ENCODE results near the gene HAP1.

Gene HAP1

DNA sequence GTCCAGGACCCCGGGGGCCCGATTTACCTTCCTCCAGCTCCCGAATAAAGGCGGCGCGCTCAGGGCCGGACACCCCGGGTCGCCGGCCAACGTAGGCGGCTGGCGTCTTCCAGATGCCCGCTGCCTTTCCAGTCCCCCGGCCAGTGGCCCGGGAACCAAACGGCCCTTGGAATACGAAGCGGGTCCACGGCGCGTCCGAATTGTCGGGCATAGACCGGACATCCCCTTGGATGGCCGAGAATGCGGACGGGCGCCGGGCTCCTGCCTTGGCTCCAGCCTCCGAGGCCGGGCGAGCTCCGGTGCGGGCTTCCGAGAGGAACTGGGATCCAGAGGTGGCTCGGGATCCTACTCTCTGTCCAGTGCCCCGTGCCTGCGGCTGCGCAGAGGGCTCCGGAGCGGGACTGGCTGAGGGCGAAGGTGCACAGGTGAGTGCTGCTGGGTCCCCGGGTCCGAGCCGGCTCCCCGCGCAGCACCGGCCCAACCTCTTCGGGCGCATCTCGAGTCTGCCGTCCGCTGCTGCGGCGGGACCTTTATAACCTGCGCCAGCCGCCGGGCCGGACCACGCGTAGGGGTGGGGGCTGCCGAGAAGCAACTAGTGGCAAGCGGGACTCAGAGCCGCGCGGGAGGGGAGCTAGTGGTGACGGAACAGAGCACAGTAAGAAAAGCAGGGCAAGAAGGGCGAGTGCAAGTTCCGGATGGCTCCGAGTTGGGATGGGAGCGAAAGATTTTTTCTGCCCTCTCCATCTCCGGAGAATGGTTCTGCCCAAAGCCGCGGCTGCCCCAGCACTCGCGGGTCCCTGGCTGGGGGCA is at the start of gene HAP1:
TSS of gene HAP1 (minus strand) at position 505 of the 810 bp plus-strand sequence. CDS start at position 496, 9 bp downstream.
- DNase-seq (ENCODE audit: low spot score): no peak

DNA sequence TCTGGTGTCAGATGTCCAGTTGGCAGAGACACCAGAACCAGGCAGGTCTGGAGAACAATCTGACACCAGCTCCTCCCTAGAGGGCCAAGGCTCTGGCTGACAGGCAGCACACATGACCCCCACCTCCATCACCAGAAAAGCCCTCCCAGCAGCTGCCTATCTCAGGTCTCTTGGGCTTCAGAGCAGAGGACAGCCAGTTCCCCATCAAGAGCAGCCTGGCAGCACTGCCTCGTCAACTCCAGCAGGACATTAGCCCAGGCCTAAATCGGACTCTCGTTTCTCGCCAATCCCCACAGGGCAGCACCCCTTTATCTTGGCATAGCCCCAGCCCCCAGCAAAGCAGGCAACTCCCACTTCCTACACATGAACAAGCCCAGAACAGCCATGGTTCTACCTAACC is 47.7 kb upstream of the HAP1 start:
- DNase-seq (ENCODE audit: low spot score): no peak

DNA sequence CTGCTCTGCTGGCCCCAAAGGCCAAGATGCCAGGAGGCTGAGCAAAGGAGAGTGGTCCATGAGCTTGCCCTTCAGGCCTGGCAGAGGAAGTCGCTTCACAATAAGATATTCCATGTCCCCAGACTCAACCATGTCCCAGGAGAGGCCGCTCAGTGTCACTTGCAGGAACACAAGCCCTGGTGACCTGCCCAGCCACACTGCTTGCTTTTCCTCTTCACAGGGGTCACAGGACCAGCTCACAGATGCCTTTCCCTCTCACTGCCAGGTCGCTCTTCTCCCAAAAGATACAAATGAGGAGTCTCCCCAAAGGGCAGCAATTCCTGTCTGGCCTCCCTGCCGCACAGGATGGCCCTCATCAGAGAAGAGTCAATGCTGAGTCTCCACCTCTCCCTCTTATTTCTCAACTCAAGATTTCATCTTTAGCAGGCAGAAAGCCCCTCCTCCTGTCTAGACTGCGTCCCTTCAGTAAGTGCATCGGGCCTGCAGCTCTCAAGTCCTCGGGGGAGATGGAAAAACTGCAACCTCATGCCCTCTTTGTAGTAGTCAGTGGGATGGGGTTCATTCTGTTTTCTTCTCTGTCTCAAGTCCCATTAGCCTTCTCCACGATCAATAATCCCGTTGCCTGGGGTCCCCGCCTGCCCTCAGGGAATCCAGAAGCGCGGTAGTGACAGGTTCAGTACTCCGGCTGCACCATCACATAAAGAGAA is 47.1 kb upstream of the HAP1 start:
- no peak for DNase-seq (ENCODE audit: low spot score)

DNA sequence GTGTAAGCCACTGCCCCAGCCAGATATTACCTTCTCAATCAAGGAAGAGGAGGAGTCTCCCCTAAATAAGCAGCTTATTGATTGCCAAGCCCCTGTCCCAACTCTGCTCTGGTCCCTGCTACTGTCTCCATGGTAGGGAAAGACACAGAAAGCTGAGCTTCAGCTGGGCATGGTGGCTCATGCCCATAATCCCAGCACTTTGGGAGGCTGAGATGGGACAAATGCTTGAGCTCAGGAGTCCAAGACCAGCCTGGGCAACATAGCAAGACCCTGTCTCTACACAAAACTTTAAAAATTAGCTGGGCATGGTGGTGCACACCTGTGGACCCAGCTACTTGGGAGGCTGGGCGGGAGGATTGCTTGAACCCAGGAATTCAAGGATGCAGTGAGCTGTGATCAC is 45.5 kb upstream of the HAP1 start:
- no peak for DNase-seq (ENCODE audit: low spot score)

GRCh38 chr17:41777574-41778188 is 43.2 kb upstream of the HAP1 start:
- DNase-seq (ENCODE audit: low spot score): peak; percentile 73

DNA sequence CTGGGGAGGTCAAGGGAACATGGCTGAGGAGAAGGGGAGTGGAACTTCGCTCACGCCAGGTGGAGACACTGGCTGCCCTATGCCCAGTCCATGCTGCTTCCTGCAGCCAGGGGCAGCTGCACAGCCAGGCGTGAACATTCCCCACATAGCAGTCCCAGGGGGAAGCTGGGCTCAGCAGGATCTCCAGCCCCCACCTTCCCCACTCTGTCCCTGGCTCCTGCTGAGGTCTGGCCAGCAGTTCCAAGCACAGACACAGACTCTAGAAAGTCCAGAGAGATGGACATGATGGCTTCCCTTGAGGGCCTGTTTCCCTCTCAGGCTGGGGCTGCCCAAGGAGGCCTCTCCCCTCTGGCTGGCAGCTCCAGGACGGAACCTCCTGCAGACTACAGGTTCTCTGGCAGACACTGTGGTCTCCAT is 42.7 kb upstream of the HAP1 start:
- DNase-seq (ENCODE audit: low spot score): no peak

DNA sequence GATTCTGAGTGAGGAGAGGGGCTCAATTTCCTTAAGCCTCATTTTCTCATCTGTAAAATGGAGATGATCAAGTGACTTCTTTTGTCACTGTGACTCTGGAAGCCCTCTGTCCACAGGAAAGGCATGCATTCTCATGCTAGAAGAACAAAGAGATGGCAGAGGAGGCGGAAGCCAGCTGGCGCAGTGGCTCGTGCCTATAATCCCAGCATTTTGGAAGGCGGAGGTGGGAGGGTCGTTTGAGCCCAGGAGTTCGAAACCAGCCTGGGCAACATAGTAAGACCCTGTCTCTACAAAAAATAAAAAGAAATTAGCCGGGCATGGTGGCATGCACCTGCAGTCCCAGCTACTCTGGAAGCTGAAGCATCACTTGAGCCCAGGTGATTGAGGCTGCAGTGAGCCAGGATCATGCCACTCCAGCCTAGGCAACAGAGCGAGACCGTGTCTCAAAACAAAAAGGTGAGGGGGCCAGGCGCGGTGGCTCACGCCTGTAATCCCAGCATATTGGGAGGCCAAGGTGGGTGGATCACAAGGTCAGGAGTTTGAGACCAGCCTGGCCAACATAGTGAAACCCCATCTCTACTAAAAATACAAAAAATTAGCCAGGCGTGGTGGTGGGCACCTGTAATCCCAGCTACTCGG is 41.9 kb upstream of the HAP1 start:
- DNase-seq (ENCODE audit: low spot score): peak; percentile 67

- DNase-seq (ENCODE audit: low spot score): peak; percentile 92
These were observed 41.2 kb upstream of the HAP1 start for GRCh38 chr17:41775394-41776226.

DNA sequence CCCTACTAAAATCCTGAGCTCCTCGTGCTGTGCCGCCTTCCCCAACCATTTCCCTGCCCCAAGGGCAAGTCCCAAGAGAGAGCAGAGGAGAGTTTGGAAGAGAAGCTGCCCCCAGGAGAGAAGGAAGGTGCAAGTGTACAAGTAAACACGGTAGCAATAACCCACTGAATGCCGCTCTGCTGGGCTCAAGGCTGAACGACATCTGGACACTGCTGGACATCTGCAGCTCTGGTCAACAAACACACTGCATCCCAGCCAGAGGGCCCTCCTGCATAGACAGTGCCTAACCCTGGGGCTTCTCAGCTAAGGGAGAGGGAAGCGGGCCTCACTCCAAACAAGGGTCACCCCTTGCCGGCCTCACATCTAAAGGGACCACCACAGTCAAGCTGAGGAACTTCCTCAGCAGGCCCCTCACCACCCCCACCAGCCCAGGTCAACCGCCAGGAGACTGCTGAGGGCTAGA is 39.3 kb upstream of the HAP1 start:
- DNase-seq (ENCODE audit: low spot score): peak; percentile 42

DNA sequence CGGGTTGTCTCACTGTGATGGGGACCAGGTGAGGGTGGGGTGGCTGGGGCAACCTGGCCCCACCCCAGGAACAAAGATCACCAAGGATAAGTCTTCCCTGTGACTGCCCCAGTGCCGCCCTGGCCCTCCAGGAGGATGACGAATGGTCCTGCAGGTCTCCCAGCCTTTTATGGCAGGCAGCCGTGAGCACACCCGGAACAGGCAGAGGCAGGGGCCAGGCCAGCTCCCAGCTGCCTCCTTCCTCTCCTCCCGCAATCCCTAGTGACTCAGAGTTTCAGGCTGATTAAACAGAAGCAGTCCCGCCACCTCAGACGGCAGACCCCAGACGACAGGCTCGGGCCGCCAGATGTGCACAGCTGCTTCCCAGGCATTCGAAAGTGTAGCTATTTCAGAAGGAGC is 38.7 kb upstream of the HAP1 start:
- no peak for DNase-seq (ENCODE audit: low spot score)

DNA sequence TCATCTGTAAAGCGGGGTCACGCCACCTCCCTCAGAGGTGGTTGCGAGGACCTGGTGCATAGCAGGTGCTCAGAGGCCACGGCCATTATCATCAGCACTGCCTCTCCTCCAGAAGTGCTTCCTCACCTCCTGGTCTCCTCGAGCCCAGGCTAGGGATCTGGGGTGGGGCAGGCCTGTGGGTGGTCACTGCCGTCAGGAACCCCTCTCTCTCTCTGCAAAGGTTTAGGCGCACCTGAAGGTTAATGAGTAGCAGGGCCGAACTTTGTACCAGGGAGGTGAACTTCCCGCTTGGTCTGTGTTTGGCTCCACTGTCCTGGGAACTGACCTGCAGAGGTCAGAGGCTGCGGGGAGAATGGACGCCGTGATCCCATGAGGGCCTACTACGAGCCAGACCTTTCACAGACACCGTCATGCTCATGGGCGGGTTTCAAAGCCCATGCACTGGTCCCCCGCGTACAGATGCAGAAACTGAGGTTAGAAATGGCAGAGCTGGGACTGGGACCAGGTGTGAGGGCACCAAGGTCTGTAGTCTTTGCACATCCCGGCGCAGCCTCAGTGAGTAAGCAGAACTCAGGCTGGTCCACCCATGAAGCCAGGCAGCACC is 38.2 kb upstream of the HAP1 start:
- no peak for DNase-seq (ENCODE audit: low spot score)

- no peak for DNase-seq (ENCODE audit: low spot score)
These were observed 37.8 kb upstream of the HAP1 start for GRCh38 chr17:41772218-41772585.

DNA sequence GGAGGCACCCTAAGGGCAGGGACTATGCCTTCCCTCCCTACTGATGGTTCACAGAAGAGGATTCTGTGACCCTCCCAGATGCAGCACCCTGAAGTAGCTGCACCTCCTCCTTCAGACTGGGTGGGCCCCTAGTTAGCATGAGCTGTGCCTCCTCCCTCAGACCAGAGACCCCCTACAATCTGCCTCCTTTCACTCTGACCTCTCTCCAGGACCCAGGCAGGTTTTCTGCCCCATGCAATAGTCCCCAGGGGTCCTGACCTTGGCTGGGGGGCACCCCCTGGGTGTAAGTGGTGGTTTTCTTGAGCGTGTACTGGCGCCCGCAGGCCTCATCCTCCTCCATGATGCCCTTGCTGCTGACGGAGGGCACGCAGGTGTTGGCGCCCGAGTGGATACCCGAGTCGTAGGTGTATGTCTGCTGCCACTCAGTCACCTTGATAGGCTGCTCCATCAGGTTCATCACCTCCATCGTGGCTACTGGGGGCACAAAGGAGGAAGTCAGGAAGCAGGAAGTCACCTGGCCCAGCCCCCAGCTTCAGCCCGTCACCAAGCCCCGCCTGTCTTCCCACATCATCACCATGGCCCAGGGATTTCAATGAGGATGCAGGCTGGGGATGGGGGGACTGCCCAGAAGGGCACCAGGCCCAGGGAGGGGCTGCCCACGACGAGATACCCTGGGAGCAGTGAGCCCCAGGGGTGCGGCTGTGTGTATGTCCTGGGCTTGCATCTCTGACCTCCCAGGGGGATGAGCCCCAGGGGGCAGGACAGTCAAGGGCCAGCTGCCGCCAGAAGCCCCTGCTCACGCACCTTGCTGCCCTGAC is 37.2 kb upstream of the HAP1 start:
- DNase-seq (ENCODE audit: low spot score): no peak

DNA sequence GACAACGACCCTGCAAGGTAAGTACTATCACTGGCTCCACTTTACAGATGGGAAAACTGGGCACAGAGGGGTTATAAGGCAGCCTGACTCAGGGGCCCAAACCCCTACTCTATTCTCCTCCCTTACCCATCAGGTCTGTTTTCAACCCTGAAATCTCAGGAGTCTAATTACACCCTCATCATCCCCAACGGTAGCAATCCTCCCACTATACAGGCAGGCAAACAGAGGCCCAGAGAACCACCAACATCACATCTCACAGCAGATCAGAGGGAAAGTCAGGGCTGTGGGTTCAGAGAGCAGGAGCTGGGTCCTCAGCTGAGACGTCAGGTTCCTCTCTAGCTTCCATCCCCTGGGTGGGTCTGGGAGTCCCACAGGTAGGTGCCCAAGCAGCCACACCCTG is 35.5 kb upstream of the HAP1 start:
- DNase-seq (ENCODE audit: low spot score): no peak

DNA sequence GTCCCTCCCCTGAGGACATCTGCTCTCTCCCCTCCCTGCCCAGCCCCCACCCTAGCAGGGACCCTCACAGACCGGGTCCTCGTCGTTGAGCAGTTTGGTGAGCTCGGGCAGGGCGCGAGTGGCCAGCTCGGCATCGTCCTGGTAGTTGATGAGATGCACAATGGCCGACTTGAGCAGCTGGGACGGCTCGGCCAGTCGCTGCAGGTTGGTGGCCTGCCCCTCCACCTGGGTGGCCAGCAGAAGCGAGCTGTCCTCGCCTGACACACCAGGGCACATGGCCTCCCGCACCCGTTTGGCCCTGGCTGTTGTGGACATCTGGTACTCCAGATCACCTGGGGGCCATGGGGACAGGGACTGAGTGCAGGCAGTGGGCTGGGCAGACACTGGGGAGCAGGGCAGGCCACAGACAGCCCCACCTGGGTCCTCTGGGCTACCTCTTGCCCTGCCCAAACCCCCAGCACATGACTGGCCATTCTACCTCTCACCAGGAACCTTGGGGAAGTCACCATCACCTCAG is 35.0 kb upstream of the HAP1 start:
- DNase-seq (ENCODE audit: low spot score): no peak

GRCh38 chr17:41768682-41769288 is 34.3 kb upstream of the HAP1 start:
- DNase-seq (ENCODE audit: low spot score): no peak

DNA sequence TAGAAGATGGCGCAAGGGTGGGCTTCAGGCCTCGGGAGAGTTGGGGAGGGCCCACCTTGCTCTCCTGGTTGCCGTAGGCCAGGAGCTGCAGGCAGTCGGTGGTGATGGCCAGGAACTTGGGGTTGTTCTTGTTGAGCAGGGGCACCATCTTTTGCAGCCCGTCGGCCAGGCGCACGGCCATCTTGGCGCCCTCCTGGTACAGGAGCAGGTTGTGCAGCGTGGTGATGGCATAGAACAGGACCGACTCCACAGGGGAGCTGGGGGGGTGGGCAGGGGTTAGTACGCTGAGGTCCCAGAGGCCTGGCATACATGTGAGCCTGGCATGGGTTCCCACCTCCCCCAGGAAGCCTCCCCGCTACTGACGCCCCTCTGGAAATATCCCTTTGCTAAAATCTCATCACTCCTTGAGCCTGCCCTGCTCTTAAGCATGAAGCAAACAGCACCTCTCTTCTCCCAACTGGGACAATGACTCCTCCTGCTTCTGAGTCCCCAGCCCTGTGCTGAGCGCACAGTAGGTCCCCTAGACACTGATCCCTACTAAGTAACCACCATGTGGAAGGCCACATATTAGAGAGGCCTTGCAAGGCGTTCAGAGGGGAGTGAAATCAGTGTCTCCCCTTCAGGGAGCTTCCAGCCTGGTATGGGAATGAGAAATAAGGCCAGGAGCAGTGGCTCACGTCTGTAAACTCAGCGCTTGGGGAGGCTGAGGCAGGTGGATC is 33.0 kb upstream of the HAP1 start:
- DNase-seq (ENCODE audit: low spot score): no peak

DNA sequence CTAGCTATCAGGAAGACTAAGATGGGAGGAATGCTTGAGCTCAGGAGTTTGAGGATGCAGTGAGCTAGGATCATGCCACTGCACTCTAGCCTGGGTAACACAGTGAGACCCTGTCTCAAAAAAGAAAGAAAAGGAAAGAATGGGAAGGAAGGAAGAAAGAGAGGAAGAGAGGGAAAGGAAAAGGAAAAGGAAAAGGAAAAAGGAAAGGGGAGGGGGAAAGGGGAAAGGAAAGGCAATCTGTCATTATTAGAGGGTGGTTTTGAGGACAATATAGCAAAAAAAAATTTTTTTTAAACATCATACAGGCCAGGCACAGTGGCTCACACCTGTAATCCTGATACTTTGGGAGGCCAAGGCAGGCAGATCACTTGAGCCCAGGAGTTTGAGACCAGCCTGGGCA is 31.7 kb upstream of the HAP1 start:
- DNase-seq (ENCODE audit: low spot score): no peak

GRCh38 chr17:41763327-41763726 is 28.9 kb upstream of the HAP1 start:
- no peak for DNase-seq (ENCODE audit: low spot score)

Measured in pons (tissue), 1 donor.